HG03095 (cell line): ENCODE data around the gene TCHHL1.

Experiments used
- ATAC-seq: cut with Tn5 transposase; IDR thresholded peaks from one replicate; pipeline ENCODE4 v1.9.1; 2021; ENCODE audit warnings: moderate library complexity; ENCODE audit not compliant: unreplicated experiment

TCHHL1 gene

GRCh38 chr1:152089014-152089674 is at the start of gene TCHHL1:
TSS of gene TCHHL1 (minus strand) at chr1:152089064. CDS start at chr1:152088143, 921 bp downstream.
- no peak for ATAC-seq

GRCh38 chr1:152137215-152137614 is 48.4 kb upstream of the TCHHL1 start:
- no peak for ATAC-seq

- ATAC-seq, result no peak
Observed at GRCh38 chr1:152130186-152130585, 41.3 kb upstream of the TCHHL1 start.

GRCh38 chr1:152127673-152128072 is 38.8 kb upstream of the TCHHL1 start:
- ATAC-seq, result no peak

- ATAC-seq, result no peak
Observed at GRCh38 chr1:152125834-152126443, 37.1 kb upstream of the TCHHL1 start.

- no peak for ATAC-seq
Observed at GRCh38 chr1:152118915-152119314, 30.1 kb upstream of the TCHHL1 start.

GRCh38 chr1:152115344-152115743 is 26.5 kb upstream of the TCHHL1 start, which contains the start of gene TCHH:
TSS of gene TCHH (minus strand) at chr1:152115444. CDS start at chr1:152114080, 1,364 bp downstream.
- no peak for ATAC-seq

GRCh38 chr1:152112885-152113432 is 24.1 kb upstream of the TCHHL1 start:
- no peak for ATAC-seq

GRCh38 chr1:152112101-152112884 is 23.4 kb upstream of the TCHHL1 start:
- no peak for ATAC-seq

GRCh38 chr1:152111515-152111968 is 22.7 kb upstream of the TCHHL1 start:
- ATAC-seq, result no peak

GRCh38 chr1:152110860-152111514 is 22.1 kb upstream of the TCHHL1 start:
- no peak for ATAC-seq

GRCh38 chr1:152110365-152110859 is 21.5 kb upstream of the TCHHL1 start:
- ATAC-seq, result no peak

GRCh38 chr1:152109998-152110294 is 21.1 kb upstream of the TCHHL1 start:
- ATAC-seq, result no peak

GRCh38 chr1:152109231-152109997 is 20.6 kb upstream of the TCHHL1 start:
- ATAC-seq, result no peak

GRCh38 chr1:152108882-152109222 is 20.0 kb upstream of the TCHHL1 start:
- no peak for ATAC-seq

GRCh38 chr1:152107984-152108881 is 19.4 kb upstream of the TCHHL1 start:
- ATAC-seq, result no peak

- no peak for ATAC-seq
Observed at GRCh38 chr1:152107031-152107983, 18.4 kb upstream of the TCHHL1 start.

- no peak for ATAC-seq
Observed at GRCh38 chr1:152104854-152105253, 16.0 kb upstream of the TCHHL1 start.
